Measurements from ENCODE around the gene PIGU.
"Not testable (repeated sequence)": the region's sequence is repeated elsewhere in the genome, so short reads cannot be mapped to it uniquely, and the experiment has no call there.

Gene PIGU

DNA sequence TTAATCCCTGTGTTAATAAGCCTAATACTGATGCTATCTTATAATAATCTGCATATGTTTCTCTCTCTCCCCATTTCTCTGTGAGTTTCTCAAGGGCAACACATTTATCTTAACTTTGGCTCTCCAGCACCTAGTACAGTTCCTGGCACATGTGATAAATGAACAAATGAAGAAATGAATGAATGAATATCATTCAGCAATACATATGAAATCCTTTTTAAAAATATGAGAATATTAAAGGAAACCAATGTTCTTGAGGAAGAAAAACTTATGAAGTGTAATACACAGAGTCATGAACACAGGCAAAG lies 55.9 kb downstream of the PIGU start:
- no peak for DNase-seq

DNA sequence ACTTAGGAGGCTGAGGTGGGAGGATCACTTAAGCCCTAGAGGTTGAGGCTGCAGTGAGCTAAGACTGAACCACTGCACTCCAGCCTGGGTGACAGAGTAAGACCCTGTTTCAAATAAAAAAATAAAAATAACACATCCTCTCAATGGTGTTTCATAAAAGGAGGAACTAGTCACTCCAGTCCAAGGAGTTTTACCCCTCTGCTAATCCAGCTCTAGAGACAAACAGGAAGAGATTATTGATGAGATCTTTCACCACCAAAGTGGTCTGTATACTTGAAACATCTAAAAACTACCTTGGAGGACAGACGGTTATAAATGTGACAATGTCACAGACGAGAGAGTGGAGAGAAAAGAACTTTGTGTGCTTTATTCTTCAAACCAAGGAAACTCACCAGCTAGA lies 58.2 kb downstream of the PIGU start:
- no peak for DNase-seq

DNA sequence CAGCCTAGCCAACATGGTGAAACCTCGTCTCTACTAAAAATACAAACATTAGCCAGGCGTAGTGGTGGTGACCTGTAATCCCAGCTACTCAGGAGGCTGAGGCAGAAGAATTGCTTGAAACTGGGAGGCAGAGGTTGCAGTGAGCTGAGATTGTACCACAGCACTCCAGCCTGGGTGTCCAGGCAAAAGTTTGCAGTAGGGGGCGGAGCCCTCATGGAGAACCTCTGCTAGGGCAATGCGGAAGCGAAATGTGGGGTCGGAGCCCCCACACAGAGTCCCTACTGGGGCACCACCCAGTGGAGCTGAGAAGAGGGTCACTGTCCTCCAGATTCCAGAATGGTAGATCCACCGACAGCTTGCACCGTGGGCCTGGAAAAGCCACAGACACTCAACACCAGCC lies 60.0 kb downstream of the PIGU start:
- not testable (repeated sequence) for DNase-seq

DNA sequence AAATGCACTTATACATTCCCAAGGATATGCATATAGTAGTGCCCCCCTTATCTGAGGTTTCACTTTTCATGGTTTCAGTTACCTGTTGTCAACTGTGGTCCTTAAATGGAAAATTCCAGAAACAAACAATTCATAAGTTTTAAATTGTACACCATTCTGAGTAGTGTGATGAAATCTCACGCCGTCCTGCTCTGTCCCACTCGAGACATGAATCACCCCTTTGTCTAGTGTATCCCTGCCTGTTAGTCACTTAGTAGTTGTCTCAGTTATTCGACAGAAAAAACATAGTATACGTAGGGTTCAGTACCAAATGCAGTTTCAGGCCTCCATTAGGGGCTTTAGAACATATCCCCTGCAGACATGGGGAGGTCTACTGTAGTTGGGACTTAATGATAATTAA lies 61.4 kb downstream of the PIGU start:
- no peak for DNase-seq

DNA sequence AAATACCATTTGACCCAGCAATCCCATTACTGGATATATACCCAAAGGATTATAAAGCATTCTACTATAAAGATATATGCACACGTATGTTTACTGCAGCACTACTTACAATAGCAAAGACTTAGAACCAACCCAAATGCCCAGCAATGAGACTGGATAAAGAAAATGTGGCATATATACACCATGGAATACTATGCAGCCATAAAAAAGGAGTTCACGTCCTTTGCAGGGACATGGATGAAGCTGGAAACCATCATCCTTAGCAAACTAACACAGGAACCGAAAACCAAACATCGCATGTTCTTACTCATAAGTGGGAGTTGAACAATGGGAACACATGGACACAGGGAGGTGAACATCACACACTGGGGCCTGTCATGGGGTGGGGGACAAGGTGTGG lies 64.9 kb downstream of the PIGU start:
- not testable (repeated sequence) for DNase-seq

DNA sequence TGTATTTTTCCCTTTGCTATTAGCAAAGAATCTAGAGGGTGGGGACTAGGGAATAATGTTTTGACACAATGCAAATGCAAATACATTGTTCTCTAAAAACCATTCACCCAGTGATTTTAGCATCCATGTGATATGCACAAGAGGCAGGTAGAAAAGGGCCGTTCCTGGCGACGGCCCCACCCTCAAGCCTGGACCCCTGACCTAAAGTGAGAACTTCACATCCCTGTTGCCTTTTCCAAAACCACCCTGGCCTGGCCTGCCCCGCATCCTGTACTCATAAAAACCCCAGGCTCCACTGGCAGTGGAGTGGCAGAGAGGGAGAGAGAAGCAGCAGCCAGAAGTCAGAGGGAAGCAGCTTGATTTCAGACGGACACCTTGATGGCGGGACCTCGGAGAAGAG lies 69.8 kb downstream of the PIGU start:
- DNase-seq, result no peak

DNA sequence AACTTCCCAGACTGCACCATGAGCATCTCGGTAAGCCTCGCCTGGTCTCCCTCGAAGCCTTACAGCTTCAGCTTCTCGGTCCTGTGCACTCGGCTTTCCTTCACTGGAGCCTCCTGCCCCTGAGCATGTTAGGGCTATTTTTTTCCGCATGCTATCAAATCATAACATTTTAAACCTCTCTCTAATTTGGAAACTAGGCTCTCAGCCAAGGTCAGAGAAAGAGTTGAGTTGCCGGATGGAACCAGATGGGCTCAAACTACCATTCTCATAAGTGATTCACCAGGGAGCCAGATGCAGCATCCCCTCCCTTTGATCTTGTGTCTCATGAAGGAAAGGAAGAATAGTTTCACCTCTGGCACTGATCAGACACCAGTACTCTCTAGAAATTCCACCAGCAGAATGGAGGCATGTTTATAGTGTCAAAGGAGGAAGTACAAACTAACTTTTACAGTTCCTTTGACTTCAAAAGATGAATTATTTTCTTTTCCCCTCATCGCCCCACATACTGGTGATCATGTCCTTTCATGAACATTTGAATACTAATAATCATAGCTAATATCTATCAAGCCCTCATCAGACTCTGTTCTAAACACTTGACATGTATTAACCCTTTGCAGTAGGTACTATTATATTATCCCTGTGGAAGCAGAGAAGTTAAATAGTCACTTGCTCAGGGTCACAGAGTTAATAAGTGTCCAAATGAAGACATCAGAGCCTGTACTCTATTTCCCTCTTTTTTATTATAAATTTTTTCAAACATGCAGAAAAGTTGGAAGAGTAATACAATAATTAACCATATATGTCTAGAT lies 71.7 kb downstream of the PIGU start:
- DNase-seq, result no peak

DNA sequence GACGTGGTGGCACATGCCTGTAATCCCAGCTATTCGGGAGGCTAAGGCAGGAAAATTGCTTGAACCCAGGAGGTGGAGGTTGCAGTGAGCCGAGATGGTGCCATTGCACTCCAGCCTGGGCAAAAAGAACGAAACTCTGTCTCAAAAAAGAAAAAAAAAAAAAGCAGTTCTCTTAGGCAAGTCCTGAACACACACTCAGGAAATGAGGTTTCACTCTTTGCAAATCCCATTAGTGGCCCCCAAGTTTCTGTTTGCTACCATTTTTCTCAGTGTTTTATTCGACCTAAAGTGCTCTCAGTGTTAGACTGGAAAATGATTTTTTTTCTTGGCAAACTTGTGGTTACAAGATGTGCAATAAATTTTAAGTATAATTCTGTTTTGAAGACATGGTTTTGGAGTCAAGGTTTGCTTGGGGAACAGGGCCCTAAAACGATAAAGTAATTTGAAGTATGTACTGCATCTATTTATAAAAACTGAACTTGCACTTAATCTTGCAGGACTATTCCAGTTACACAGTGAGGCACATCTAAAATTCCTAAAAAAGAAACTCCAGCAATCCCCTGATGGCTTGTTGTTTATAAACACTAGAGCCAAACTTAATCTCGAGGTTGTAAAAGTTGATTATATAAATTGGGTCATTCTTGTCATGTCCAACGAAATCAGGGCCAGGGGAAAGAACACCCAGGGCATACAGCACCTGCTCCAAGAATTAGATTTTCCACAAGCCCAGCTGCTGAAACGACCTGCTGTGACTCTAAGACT lies 75.8 kb downstream of the PIGU start:
- no peak for DNase-seq

DNA sequence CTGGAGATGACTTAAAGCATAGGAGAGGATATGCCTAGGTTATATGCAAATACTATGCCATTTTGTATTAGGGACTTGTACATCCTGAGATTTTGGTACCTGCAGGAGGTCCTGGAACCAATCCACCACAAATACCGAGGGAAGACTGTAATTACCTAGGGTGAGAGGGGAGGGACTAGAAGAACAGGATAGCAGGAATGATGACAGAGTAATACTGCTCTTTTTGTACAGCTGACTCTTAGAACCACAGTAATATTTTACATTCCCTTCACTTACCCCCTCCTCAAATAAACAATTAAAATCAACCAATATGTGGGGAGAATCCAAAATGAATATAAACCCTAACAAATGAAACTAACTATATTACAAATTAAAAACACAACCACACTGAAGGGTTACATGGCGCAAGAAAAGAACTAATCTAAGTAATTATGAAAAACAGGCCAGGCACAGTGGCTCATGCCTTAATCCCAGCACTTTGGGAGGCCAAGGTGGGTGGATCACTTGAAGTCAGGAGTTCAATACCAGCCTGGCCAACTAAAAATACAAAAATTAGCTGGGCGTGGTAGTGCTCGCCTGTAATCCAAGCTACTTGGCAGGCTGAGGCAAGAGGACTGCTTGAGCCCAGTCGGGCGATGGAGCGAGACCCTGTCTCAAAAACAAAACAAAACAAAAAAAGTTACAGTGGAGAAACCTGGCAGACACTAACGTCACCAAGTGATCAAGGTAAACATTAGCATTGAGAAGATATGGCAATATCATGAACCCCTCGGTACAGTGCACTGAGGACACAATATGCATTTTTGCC lies 81.3 kb downstream of the PIGU start:
- DNase-seq, result no peak

DNA sequence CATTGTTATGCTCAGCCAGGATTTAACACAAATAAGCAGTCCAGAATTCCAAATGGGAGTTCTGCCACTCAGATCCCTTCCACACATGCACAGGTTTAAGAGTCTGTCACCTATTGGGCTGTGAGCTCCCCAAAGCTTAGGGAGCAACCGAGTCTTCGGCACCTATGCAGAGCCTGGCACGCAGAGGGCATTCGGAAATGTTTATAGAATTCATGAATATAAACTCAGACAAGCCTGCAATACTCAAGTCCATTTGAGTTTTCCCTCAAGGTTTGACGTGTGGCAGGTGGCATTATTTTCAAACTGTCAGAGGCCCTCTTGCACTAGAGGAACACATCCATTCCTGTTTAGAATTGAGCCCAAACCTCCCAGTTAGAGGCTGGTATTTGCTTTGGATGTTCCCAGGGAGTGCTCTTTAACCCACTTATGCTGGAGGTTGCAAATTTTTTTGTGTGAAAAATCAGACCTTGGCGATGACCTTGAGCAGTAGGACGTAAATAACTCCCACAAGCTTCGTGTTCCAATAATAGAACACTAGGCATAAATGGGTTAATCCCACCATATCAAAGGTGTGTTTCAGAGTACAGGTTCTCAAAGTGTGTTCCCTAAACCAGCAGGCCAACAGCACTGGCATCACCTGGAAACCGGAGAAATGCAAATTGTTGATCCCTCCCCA lies 90.3 kb downstream of the PIGU start:
- DNase-seq, result no peak

DNA sequence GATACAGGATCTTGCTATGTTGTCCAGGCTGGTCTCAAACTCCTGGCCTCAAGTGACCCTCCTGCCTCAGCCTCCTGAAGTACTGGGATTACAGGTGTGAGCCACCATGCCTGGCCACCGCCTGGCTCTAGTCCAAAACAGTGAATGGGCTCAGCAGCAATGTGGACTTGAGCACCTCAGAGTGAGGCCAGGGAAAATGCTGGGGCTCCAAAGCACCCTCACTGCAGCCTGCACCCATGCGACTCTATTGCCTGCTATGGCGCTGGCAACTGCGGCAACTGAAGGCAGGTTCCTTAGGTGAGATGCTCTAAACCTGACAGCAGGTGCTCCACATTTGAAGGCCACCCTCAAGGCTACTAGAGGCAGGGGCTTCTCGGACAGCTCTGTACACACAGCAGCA lies 91.9 kb downstream of the PIGU start:
- DNase-seq, result no peak

DNA sequence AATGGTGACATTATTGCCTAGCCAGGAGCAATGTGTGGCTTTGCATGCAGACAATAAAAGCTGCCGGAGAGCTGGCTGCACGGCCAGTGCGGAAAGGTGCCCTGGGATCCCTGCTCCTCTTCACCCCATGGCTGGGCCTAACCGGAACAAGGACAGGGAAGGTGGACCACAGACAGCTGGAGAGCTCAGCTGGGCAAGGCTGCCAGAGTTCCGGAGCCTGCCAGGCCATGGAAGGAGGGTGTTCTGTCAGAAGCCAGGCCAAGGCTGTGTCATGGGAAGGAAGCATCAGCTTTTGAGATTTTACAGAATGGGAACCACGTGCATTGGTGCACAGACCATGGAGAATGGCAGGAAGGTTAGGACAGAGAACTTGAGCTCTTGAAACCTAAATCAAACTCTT lies 93.3 kb downstream of the PIGU start:
- no peak for DNase-seq

DNA sequence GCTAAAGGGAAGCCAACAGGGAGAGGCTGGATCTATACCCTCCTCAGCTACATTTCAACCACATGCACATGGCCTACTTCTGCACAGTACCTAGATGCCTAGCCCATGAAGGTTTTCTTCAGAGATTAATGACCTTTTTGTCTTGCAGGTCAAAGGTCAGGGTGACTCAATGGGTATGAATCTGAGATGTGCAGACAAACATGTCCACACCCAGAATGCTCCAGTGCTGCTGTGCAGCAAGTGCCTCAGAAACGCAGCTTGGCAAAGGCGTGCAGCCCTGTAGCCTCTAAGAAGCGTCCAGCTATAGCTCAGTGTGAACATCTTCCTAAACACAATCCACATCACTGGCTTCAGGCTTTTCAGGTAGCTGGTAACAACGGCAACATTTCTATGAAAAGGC lies 94.0 kb downstream of the PIGU start:
- DNase-seq, result no peak

DNA sequence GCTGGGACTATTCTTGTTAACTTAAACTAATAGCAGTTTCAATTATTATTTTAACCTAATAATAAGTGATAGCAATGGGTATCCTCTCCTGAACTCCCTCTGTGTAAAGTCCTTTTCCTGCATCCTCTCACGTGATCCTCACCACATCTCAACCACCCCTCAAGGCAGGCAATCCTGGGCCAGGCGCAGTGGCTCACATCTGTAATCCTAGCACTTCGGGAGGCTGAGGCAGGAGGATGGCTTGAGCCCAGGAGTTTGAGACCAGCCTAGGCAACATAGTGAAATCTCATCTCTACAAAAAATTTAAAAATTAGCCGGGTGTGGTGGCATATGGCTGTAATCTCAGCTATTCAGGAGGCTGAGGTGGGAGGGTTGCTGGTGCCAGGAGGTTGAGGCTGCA lies 94.7 kb downstream of the PIGU start:
- no peak for DNase-seq

DNA sequence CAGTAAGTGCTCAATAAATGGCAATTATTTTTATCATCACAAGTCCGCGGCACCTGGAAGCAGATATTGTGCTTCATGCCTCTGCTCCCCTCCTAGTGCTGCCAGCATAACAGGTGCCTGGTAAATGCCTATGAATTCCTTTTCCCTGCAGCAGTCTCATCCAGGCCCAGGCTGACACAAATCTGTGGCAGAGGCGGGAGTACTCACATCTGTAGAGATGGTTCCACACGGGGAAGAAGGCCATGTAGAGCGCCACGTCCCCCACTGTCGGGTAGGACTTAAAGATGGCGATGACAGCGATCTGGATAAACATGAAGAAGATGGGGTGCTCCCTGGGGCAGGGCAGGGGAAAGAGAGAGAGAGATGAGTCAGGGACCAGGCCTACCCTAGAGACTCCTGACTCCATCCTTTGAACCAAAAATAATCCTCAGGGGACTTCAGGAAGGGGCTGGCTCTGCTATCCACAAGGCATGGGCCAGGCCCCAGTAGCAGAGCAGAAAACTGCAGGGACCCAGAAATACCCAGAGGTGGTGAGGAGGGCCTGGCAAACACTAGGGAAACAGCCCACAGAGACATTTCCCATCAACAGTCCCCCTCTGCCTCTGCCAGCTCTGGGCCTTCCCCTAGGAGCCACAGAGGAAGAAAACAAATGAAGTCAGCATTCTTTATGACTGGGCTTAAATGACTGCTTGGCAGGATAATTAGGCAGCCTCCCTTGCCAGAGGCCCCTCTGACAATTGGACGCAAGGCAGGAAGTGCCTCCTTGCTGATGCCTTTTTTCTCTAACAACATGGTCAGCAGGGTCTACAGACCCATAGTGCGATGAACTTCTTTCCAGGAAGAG lies 95.3 kb downstream of the PIGU start:
- peak; percentile 75 for DNase-seq

DNA sequence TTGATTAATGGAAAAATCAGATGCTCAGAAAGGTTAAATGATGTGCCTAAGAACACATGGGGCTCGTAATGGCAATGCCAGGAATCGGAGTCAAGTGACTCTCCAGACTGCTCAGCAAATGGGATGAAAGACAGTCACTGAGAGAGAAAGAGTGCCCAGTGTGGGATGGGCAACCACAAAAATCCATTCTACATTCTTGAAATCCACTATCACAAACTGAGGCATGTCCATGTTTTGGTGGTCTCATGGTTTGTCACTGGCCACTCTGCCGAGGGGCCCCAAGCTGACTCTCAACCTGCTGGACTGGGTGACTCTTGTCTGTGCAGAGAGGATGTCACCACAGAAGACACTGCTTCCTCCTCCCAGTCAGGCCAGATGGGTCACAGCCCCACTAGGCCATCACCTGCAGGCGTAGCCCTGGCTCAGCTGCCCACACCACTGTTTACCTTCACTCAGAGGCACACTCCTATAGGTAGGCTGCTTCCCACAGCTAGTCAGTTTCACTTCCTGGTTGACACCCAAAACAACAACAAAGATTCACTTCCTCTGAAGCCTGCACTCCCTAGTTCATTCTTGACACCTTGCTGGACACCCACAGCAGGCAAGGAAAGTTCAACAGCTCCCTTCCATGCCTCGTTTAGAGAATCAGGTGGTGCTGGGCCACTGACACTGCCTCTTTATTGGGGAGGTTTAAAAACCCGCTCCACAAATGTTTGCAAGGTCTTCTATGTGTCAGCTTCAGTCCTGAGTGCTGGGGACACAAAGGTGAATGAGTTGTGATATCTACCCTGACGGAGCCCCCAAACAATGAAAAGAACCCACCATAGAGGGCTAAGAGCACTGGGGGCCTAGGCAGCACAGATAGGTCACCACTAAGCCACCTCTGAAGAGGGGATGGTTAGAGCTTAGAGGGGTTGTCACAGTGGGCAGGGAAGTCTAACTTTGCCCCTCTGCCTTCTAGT lies 96.6 kb downstream of the PIGU start:
- DNase-seq, result peak; percentile 37

DNA sequence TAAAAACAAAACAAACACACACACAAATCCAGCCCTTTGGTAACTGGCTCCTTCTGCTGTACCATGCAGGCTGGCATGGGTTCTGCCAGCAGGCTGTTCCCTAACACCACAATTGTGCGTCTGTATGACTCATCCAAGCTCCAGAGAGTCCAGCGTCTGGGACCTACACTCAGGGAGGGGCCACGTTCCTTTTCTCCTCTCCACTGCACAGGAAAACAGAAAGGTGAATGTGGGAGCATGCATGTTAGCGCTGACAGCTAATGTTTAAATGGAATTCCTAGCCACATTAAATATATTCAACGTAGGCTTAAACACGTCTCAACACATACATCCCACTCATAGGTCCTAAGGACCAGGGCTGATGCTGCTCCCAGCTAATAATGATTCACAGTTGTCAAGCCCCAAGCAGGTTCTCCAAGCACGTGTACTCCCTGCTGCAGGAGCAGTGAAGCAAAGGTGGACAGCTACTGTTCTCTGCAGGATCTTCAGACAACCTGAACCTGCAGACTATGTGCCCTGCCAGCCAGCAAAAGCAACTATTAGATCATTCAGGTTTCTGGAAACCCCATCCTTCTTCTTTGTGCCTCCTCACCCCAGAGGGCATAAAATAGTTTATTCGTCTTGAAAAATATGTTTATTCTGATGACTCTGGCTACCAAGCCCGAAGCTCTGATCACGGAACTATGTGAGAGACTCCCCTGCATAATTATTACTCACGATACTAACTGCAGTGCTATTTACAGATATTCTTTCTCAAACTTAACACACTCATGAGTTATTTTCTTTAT lies 97.5 kb downstream of the PIGU start:
- no peak for DNase-seq

DNA sequence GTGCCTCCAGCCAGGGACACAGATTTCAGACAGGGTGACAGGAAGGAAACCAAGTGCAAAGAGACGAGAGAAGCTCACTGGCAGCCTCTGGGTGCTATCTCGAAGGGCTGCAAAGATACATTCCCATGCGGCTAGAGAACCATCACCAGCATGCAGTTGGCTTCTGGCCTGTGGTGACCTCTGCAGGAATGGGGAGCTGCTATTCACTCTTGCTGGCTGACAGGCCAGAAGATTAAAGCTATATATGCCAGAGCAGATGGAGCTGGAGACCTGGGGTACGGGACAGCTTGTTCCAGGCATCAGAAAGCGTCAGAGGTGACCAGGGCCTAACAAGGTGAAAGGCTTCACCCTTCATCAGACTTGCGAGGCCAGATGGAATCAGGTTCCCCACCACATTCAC lies 98.4 kb downstream of the PIGU start:
- no peak for DNase-seq

DNA sequence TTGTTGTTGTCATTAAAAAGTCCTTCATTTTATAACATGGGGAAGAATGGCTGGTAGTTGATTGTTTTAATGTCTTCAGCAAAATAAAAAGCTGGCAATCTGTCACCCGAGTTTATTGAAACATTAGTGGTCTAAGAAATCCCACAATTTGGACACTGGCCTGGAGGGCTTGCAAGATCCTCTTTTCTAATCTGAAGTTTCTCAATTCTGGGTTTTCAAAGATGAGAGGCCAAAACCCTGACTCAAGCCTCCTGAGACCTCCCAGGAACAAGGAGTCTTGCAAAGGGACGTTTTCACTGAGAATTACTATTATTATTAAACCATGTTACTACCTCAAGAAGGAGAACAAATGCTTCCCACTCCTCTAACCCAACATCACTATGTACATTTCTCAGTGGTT lies 98.9 kb downstream of the PIGU start:
- no peak for DNase-seq

DNA sequence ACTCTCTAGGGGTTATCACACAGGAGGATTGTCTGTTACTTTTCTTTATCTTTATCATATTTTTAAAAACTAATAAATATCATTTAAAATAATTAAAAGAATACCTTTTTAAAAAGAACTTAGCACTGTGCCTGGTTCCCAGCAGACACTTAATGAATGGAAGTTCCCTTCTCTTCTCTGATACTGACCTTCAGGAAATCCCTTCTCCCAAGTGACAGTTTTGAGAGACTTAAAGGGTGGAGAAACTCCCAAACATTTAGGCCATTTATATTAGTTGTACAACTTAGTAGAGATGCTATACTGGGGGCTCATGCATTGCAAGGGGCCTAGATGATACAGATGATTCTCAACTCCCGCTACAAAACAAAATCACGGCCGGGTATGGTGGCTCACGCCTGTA lies 99.8 kb downstream of the PIGU start:
- DNase-seq, result no peak
